HCT116 (cell line): ENCODE results near the gene PDK2.

Source experiments
- ATF3 ChIP-seq: IDR thresholded peaks from 2 replicates; pipeline ENCODE4 v1.6.1; 2012
- CEBPB ChIP-seq: IDR thresholded peaks from 2 replicates; pipeline ENCODE4 v1.6.1; 2012; ENCODE audit warnings: low read depth
- CTCF ChIP-seq, 3 experiments: fragments of 200-600 bp in 1 of 3; sonication (generic) in 1 of 3; IDR thresholded peaks in 2 of 3; conservative IDR thresholded peaks in 1 of 3; 2 replicates each; pipeline ENCODE4 v1.5.1; 2012 to 2017; ENCODE audit warnings: low read depth in 2 of 3, low read length in 2 of 3, antibody characterized with exemption in 1 of 3, borderline replicate concordance in 1 of 3, control low read depth in 1 of 3, mild to moderate bottlenecking in 1 of 3, mixed read lengths in 1 of 3, mixed run types in 1 of 3, moderate library complexity in 1 of 3; ENCODE audit not compliant: insufficient read depth in 1 of 3
- EZH2 ChIP-seq: fragments of 200-600 bp; sonication (generic); IDR thresholded peaks from 2 replicates; pipeline ENCODE4 v1.6.1; 2017; ENCODE audit warnings: antibody characterized with exemption, mixed run types
- EZH2phosphoT487 ChIP-seq: fragments of 200-600 bp; IDR thresholded peaks from 2 replicates; pipeline ENCODE4 v1.6.1; 2018; ENCODE audit warnings: antibody characterized with exemption, borderline replicate concordance
- FOSL1 ChIP-seq: IDR thresholded peaks from 2 replicates; pipeline ENCODE4 v1.6.1; 2012; ENCODE audit warnings: low read depth
- MAX ChIP-seq: IDR thresholded peaks from 2 replicates; pipeline ENCODE4 v1.6.1; 2012
- POLR2A ChIP-seq: IDR thresholded peaks from 2 replicates; pipeline ENCODE4 v1.7.0; 2011; ENCODE audit warnings: borderline replicate concordance; ENCODE audit not compliant: insufficient read depth, insufficient read length; ENCODE audit errors: extremely low read depth
- POLR2AphosphoS5 ChIP-seq: IDR thresholded peaks from 2 replicates; pipeline ENCODE4 v1.6.1; 2011; ENCODE audit warnings: mild to moderate bottlenecking, low read depth, low read length, moderate library complexity
- RAD21 ChIP-seq: IDR thresholded peaks from 2 replicates; pipeline ENCODE4 v1.6.1; 2012; ENCODE audit warnings: low read depth, mild to moderate bottlenecking
- REST ChIP-seq: IDR thresholded peaks from 2 replicates; pipeline ENCODE4 v1.6.1; 2012; ENCODE audit warnings: low read depth
- SIN3A ChIP-seq: IDR thresholded peaks from 2 replicates; pipeline ENCODE4 v1.6.1; 2012; ENCODE audit warnings: low read depth
- ZFX ChIP-seq: fragments of 450-650 bp; IDR thresholded peaks from 2 replicates; pipeline ENCODE4 v1.6.1; 2017
- ZNF274 ChIP-seq: fragments of 200-500 bp; sonication (Bioruptor generic); IDR thresholded peaks from 2 replicates; pipeline ENCODE4 v1.6.1; 2014; ENCODE audit warnings: mild to moderate bottlenecking, low read depth, low read length, inconsistent platforms

GRCh38 chr17:50059256-50059655 is 35.9 kb upstream of the PDK2 start:
- TF ChIP-seq CTCF (IDR thresholded peaks at IDR 0.05 in 2 of 3, conservative IDR thresholded peaks at IDR 0.05 in 1 of 3; ENCODE audit: borderline replicate concordance in 1 of 3, insufficient read depth in 1 of 3, low read depth in 2 of 3, low read length in 2 of 3) (no peak), EZH2 (no peak), ZNF274 (no peak), EZH2phosphoT487 (no peak), POLR2AphosphoS5 (no peak), REST (no peak), POLR2A (no peak), MAX (no peak), ZFX (no peak), SIN3A (no peak), CEBPB (no peak), RAD21 (no peak), FOSL1 (no peak), ATF3 (no peak)
